22Rv1 (cell line): Measurements from ENCODE around the gene AAK1.

Source experiments
- ZFX ChIP-seq: fragments of 450-650 bp; IDR thresholded peaks from 2 replicates; pipeline ENCODE4 v1.6.1; 2017; ENCODE audit warnings: antibody characterized with exemption, borderline replicate concordance
- TF ChIP-seq, protein P1 (sequence below): fragments of 450-650 bp; IDR thresholded peaks from 2 replicates; pipeline ENCODE4 v1.5.1; 2017; ENCODE audit warnings: mild to moderate bottlenecking

DNA sequence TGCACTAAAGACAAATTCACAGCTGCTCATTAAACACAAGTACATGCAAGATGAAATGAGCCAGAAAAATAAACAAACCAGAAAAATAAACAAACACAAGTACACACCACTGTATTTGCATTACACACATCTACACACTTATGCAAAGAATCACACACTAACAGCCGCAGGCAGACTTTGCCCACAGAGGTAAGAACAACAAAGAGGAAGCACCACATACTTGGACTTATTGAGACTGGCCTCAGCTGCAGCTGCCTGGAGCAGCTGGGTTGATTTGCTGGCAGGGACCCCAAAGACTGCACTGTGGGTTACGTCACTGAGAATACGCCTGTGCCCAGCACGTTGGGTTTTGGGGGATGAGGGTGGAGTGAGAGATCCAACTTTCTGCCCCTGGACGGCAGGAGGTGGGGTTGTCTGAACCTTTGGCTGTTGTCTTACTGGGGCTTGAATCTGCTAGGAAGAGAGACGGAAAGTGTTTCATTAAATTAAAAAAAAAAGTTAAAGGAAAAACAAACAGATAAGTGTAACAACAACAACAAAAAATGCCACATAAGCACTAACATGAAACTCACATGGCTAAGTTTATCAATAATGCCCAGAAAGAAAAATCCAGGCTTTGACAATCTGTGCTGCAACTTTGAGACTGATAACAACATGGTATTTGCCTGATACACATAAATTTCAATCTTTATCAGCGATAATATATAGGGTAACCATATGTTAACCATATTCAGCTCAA is 134.4 kb downstream of the AAK1 start:
- TF ChIP-seq, protein P1, sequence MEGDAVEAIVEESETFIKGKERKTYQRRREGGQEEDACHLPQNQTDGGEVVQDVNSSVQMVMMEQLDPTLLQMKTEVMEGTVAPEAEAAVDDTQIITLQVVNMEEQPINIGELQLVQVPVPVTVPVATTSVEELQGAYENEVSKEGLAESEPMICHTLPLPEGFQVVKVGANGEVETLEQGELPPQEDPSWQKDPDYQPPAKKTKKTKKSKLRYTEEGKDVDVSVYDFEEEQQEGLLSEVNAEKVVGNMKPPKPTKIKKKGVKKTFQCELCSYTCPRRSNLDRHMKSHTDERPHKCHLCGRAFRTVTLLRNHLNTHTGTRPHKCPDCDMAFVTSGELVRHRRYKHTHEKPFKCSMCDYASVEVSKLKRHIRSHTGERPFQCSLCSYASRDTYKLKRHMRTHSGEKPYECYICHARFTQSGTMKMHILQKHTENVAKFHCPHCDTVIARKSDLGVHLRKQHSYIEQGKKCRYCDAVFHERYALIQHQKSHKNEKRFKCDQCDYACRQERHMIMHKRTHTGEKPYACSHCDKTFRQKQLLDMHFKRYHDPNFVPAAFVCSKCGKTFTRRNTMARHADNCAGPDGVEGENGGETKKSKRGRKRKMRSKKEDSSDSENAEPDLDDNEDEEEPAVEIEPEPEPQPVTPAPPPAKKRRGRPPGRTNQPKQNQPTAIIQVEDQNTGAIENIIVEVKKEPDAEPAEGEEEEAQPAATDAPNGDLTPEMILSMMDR: no peak
- TF ChIP-seq ZFX: no peak
